IMR-90 (cell line): ENCODE data around the gene NANOG.
"Not testable (repeated sequence)": the region's sequence is repeated elsewhere in the genome, so short reads cannot be mapped to it uniquely, and the experiment has no call there.

ENCODE experiments used
- BHLHE40 ChIP-seq: fragments of 150-350 bp; IDR thresholded peaks from 2 replicates; pipeline ENCODE4 v1.6.1; 2016; ENCODE audit warnings: mild to moderate bottlenecking, low read depth, low read length
- CEBPB ChIP-seq: IDR thresholded peaks from 2 replicates; pipeline ENCODE4 v1.6.1; 2012; ENCODE audit warnings: low read depth, low read length, improper control_type of control experiment
- CTCF ChIP-seq: conservative IDR thresholded peaks from 2 replicates; pipeline ENCODE4 v1.5.1; 2012; ENCODE audit warnings: mild to moderate bottlenecking, low read depth, low read length, improper control_type of control experiment
- ELK1 ChIP-seq: fragments of 150-350 bp; IDR thresholded peaks from 2 replicates; pipeline ENCODE4 v1.6.1; 2016; ENCODE audit warnings: low read depth, mild to moderate bottlenecking, low read length, moderate library complexity, borderline replicate concordance
- FOS ChIP-seq: fragments of 150-350 bp; IDR thresholded peaks from 2 replicates; pipeline ENCODE4 v1.6.1; 2016; ENCODE audit warnings: low read depth, low read length
- MAFK ChIP-seq: IDR thresholded peaks from 2 replicates; pipeline ENCODE4 v1.6.1; 2012; ENCODE audit warnings: low read depth, low read length, improper control_type of control experiment
- MAZ ChIP-seq: IDR thresholded peaks from 2 replicates; pipeline ENCODE4 v1.6.1; 2012; ENCODE audit warnings: low read depth, mild to moderate bottlenecking, low read length, improper control_type of control experiment, moderate library complexity, borderline replicate concordance
- NFE2L2 ChIP-seq: fragments of 150-350 bp; IDR thresholded peaks from 2 replicates; pipeline ENCODE4 v1.6.1; 2016; ENCODE audit warnings: low read depth, mild to moderate bottlenecking, low read length
- POLR2A ChIP-seq: IDR thresholded peaks from 2 replicates; pipeline ENCODE4 v1.6.1; 2012; ENCODE audit warnings: mild to moderate bottlenecking, low read depth, low read length
- RAD21 ChIP-seq: IDR thresholded peaks from 2 replicates; pipeline ENCODE4 v1.6.1; 2012; ENCODE audit warnings: low read length, improper control_type of control experiment
- RCOR1 ChIP-seq: IDR thresholded peaks from 2 replicates; pipeline ENCODE4 v1.6.1; 2012; ENCODE audit warnings: mild to moderate bottlenecking, low read length, improper control_type of control experiment; ENCODE audit not compliant: insufficient replicate concordance
- RFX5 ChIP-seq: IDR thresholded peaks from 2 replicates; pipeline ENCODE4 v1.8.0; 2012; ENCODE audit warnings: low read depth, mild to moderate bottlenecking, low read length, moderate library complexity
- SMC3 ChIP-seq: fragments of 150-350 bp; IDR thresholded peaks from 2 replicates; pipeline ENCODE4 v1.6.1; 2016; ENCODE audit warnings: low read depth, mild to moderate bottlenecking, antibody characterized with exemption, low read length, moderate library complexity
- USF2 ChIP-seq: fragments of 150-350 bp; IDR thresholded peaks from 2 replicates; pipeline ENCODE4 v1.6.1; 2017; ENCODE audit warnings: mild to moderate bottlenecking, antibody characterized with exemption, low read length, low read depth

GRCh38 chr12:7843149-7843548 is 53.9 kb downstream of the NANOG start:
- not testable (repeated sequence) for TF ChIP-seq CTCF, NFE2L2, MAFK, ELK1, POLR2A, MAZ, RFX5, RAD21, FOS, RCOR1, USF2, BHLHE40, CEBPB, SMC3
